ENCODE results near the gene PSPN. TPM values are rescaled to one million over a fixed set of nuclear protein-coding genes. Genes with fewer than 3 reads are reported as not detected.

PSPN gene
- total and polyA plus RNA-seq, 9 of the 15 experiments (the other 6 are each of a cell fraction or from before 2014, with no cell fraction given): 0.21 to 1.1 (median 0.58) TPM

DNA sequence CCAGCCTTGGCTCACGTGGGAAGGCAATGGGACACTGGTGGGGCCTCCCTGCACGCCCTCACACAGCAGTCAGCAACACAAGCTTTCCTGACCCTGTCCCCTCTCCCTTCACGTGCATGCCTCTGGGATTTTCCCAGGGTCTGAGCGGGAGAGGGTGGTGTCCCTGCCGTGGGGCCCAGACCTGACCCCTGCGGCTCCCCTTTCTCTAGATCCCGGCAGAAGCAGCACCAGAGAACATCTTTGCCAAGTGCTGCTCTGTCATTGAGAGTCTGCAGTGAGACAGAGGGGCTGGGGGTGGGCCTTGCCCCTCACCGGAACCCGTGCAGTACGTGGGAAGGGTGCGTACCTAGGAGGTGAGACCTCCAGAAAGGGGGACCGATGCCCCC, 36.3 kb upstream of the PSPN start:
- CTCF ChIA-PET (ENCODE audit: low intra/inter-chr PET ratio): no interaction called here

More for the DNA sequence above, 36.3 kb upstream of the PSPN start:
- Histone ChIP-seq H3K4me3 (no peak overlapping the region), H3K36me3 (ENCODE audit: control insufficient read depth, insufficient read depth, low read length) (peaks cover 37% of the 10 kb centered on the region; the same call in 1 of the 3 replicates), H3K27me3 (ENCODE audit: control insufficient read depth in 2 of 2, insufficient read depth in 2 of 2, low read length in 2 of 2) (no peaks in the 10 kb centered on the region), H3K4me2 (ENCODE audit: insufficient read depth, low read length) (no peak overlapping the region), H3K9me3 (replicated peaks; ENCODE audit: control insufficient read depth, insufficient read depth, low read depth, low read length) (no peaks in the 10 kb centered on the region), H4K20me1 (replicated peaks; ENCODE audit: control insufficient read depth, insufficient read depth, low read length) (peaks cover 2% of the 10 kb centered on the region; the same call in 1 of the 2 replicates), H3K9ac (ENCODE audit: insufficient read depth in 1 of 2, low read depth in 2 of 2, low read length in 2 of 2) (peak overlapping the region in 1 of 2 experiments; percentile 55; a peak in 1 of 4 replicates), H2AFZ (ENCODE audit: low read depth, low read length) (no peak overlapping the region), H3K9me1 (ENCODE audit: control insufficient read depth, insufficient read depth, low read length) (no peaks in the 10 kb centered on the region), H3K27ac (ENCODE audit: extremely low read depth, low read depth, low read length) (no peak overlapping the region), H3K79me2 (ENCODE audit: control insufficient read depth, insufficient read depth, low read length) (no peaks in the 10 kb centered on the region), H3K4me1 (replicated peaks in 1 of 2; ENCODE audit: control insufficient read depth in 2 of 2, insufficient read depth in 2 of 2, low read length in 2 of 2) (peaks cover 0 to 36% of the 10 kb centered on the region in 2 experiments; a peak in 2 of 5 replicates)
- TF ChIP-seq FOXA3 (CRISPR knock-in tag; conservative IDR thresholded peaks at IDR 0.05 in 1 of 2, IDR thresholded peaks at IDR 0.05 in 1 of 2): no peak
- no peak for TF ChIP-seq FIP1L1 (IDR thresholded peaks at IDR 0.05; ENCODE audit: low read depth, low read length, poor library complexity, severe bottlenecking)
- no peak for TF ChIP-seq STAG1 (CRISPR knock-in tag; IDR thresholded peaks at IDR 0.05; ENCODE audit: borderline replicate concordance)
- TF ChIP-seq ZNF589 (CRISPR knock-in tag; IDR thresholded peaks at IDR 0.05; ENCODE audit: low read depth): no peak
- TF ChIP-seq, protein P1, sequence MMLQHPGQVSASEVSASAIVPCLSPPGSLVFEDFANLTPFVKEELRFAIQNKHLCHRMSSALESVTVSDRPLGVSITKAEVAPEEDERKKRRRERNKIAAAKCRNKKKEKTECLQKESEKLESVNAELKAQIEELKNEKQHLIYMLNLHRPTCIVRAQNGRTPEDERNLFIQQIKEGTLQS (IDR thresholded peaks at IDR 0.05): no peak
- TF ChIP-seq, protein P1 (CRISPR knock-in tag; conservative IDR thresholded peaks at IDR 0.05): no peak
- TF ChIP-seq SIRT6 (IDR thresholded peaks at IDR 0.05; ENCODE audit: low read depth, low read length): peak; percentile 40
- TF ChIP-seq ZNF507 (tag; conservative IDR thresholded peaks at IDR 0.05): no peak
- no peak for TF ChIP-seq NCOA1 (IDR thresholded peaks at IDR 0.05; ENCODE audit: low read depth)
- TF ChIP-seq ZBTB7A (IDR thresholded peaks at IDR 0.05; ENCODE audit: borderline replicate concordance, control insufficient read depth, low read depth, low read length): no peak; the same call in 1 of the 2 replicates
- no peak for TF ChIP-seq CREB1 (IDR thresholded peaks at IDR 0.05)
- TF ChIP-seq CREB1 (CRISPR knock-in tag; IDR thresholded peaks at IDR 0.05): no peak
- TF ChIP-seq, protein P2, sequence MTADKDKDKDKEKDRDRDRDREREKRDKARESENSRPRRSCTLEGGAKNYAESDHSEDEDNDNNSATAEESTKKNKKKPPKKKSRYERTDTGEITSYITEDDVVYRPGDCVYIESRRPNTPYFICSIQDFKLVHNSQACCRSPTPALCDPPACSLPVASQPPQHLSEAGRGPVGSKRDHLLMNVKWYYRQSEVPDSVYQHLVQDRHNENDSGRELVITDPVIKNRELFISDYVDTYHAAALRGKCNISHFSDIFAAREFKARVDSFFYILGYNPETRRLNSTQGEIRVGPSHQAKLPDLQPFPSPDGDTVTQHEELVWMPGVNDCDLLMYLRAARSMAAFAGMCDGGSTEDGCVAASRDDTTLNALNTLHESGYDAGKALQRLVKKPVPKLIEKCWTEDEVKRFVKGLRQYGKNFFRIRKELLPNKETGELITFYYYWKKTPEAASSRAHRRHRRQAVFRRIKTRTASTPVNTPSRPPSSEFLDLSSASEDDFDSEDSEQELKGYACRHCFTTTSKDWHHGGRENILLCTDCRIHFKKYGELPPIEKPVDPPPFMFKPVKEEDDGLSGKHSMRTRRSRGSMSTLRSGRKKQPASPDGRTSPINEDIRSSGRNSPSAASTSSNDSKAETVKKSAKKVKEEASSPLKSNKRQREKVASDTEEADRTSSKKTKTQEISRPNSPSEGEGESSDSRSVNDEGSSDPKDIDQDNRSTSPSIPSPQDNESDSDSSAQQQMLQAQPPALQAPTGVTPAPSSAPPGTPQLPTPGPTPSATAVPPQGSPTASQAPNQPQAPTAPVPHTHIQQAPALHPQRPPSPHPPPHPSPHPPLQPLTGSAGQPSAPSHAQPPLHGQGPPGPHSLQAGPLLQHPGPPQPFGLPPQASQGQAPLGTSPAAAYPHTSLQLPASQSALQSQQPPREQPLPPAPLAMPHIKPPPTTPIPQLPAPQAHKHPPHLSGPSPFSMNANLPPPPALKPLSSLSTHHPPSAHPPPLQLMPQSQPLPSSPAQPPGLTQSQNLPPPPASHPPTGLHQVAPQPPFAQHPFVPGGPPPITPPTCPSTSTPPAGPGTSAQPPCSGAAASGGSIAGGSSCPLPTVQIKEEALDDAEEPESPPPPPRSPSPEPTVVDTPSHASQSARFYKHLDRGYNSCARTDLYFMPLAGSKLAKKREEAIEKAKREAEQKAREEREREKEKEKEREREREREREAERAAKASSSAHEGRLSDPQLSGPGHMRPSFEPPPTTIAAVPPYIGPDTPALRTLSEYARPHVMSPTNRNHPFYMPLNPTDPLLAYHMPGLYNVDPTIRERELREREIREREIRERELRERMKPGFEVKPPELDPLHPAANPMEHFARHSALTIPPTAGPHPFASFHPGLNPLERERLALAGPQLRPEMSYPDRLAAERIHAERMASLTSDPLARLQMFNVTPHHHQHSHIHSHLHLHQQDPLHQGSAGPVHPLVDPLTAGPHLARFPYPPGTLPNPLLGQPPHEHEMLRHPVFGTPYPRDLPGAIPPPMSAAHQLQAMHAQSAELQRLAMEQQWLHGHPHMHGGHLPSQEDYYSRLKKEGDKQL (CRISPR knock-in tag; IDR thresholded peaks at IDR 0.05; ENCODE audit: borderline replicate concordance): no peak
- peak; percentile 73 for TF ChIP-seq POLR2G (IDR thresholded peaks at IDR 0.05; ENCODE audit: low read depth, low read length)
- peak in 1 of 4 experiments; percentile 6 for DNase-seq (ENCODE audit: extremely low read depth in 1 of 4, low spot score in 3 of 4)
- BruUV-seq (replicated peaks): no TSS peak
- in situ Hi-C loops (cut with MboI): no loop called here
- no peak for FAIRE-seq
- 77% methylated on average over 11 of the region's 12 CpGs for WGBS (ENCODE audit: insufficient coverage, low coverage, missing lambda C conversion rate)
- POLR2A ChIA-PET: interaction anchor here (1.0 to 2.5 kb wide), 2 partner anchors 12 to 40 kb away, joined by 3 to 16 read pairs; partner anchors contain the start of genes ALKBH7 and KHSRP
- peak; percentile 13; the same call in 2 of the 3 replicates for ATAC-seq
- intact Hi-C loops (cut with micrococcal nuclease): no loop called here
